B cell (primary cell): Measurements from ENCODE around the gene MRO. TPM values are rescaled to one million over a fixed set of nuclear protein-coding genes. Genes with fewer than 3 reads are reported as not detected.

Experiments used
- ATAC-seq: fragments of 200-7000 bp; cut with Tn5 transposase; one replicate; pipeline ENCODE4 v1.10.0; 2021; ENCODE audit warnings: low read depth, mild to moderate bottlenecking, moderate number of reproducible peaks, moderate library complexity
- CTCF ChIA-PET: fragments of 350-600 bp; sonication (Branson Sonifier 250); formaldehyde crosslinking; loops from one replicate; lab custom pipeline; 2021; ENCODE audit warnings: antibody characterized with exemption, inconsistent platforms; lab: Charles Lee
- POLR2A ChIA-PET: fragments of 350-600 bp; sonication (Branson Sonifier 250); formaldehyde crosslinking; loops from one replicate; lab custom pipeline; 2021; ENCODE audit warnings: antibody characterized with exemption; lab: Charles Lee
- DNase-seq: peaks from one replicate; pipeline ENCODE4 v3.0.0; 2013
- H2AFZ ChIP-seq: 2 replicates; pipeline ENCODE4 v1.6.1; 2012; ENCODE audit warnings: mild to moderate bottlenecking, low read depth, low read length; ENCODE audit not compliant: insufficient read depth, poor library complexity, severe bottlenecking
- H3K27ac ChIP-seq, 2 donors: 1 replicate in 1 of 2; 2 replicates in 1 of 2; pipeline ENCODE4 v1.5.1; 2012 to 2013; ENCODE audit warnings: low read length in 2 of 2, mild to moderate bottlenecking in 2 of 2, moderate library complexity in 1 of 2
- H3K27me3 ChIP-seq, 4 experiments: fragments of 200-600 bp in 1 of 4; sonication (generic) in 1 of 4; replicated peaks in 1 of 4; 1 replicate in 2 of 4; 2 replicates in 2 of 4; pipeline versions ENCODE4 v1.6.1 to v1.7.0; 2013 to 2016; ENCODE audit warnings: low read length in 3 of 4, mild to moderate bottlenecking in 2 of 4, mixed read lengths in 1 of 4, moderate library complexity in 1 of 4; ENCODE audit not compliant: insufficient read depth in 4 of 4, control insufficient read depth in 3 of 4; ENCODE audit errors: control extremely low read depth in 1 of 4
- H3K36me3 ChIP-seq, 2 experiments: replicated peaks in 1 of 2; 1 replicate in 1 of 2; 2 replicates in 1 of 2; pipeline versions ENCODE4 v1.6.1 to v1.7.1; 2013; ENCODE audit warnings: low read length in 1 of 2; ENCODE audit not compliant: insufficient read depth in 2 of 2, control insufficient read depth in 1 of 2; ENCODE audit errors: control extremely low read depth in 1 of 2, extremely low read depth in 1 of 2
- H3K4me1 ChIP-seq, 2 donors: fragments of 200-600 bp in 1 of 2; sonication (generic) in 1 of 2; 1 replicate in 1 of 2; 2 replicates in 1 of 2; pipeline versions ENCODE4 v1.5.1 to v1.6.1; 2013 to 2017; ENCODE audit warnings: low read length in 2 of 2; ENCODE audit not compliant: control insufficient read depth in 2 of 2, insufficient read depth in 2 of 2
- H3K4me2 ChIP-seq: replicated peaks from 2 replicates; pipeline ENCODE3; 2012; ENCODE audit warnings: mild to moderate bottlenecking, low read depth, low read length; ENCODE audit not compliant: poor library complexity, severe bottlenecking
- H3K4me3 ChIP-seq, 5 experiments: fragments of 200-600 bp in 1 of 5; sonication (generic) in 1 of 5; 1 replicate in 3 of 5; 2 replicates in 2 of 5; pipeline versions ENCODE4 v1.5.1 to v1.7.0; 2011 to 2016; ENCODE audit warnings: low read length in 4 of 5, mild to moderate bottlenecking in 4 of 5, low read depth in 2 of 5, control low read depth in 1 of 5, moderate library complexity in 1 of 5; ENCODE audit not compliant: insufficient read depth in 1 of 5; ENCODE audit errors: control extremely low read depth in 1 of 5, extremely low read depth in 1 of 5
- H3K79me2 ChIP-seq: fragments of 200-600 bp; sonication (generic); one replicate; pipeline ENCODE4 v1.6.0; 2016; ENCODE audit warnings: low read length; ENCODE audit not compliant: control insufficient read depth, insufficient read depth
- H3K9ac ChIP-seq: fragments of 200-600 bp; sonication (generic); 2 replicates; pipeline ENCODE4 v1.6.1; 2017; ENCODE audit warnings: mild to moderate bottlenecking, low read length, moderate library complexity
- H3K9me3 ChIP-seq, 3 donors: one replicate each; pipeline versions ENCODE4 v1.6.1 to v1.7.1; 2013; ENCODE audit warnings: low read length in 2 of 3; ENCODE audit not compliant: control insufficient read depth in 2 of 3, insufficient read depth in 1 of 3; ENCODE audit errors: control extremely low read depth in 1 of 3
- H4K20me1 ChIP-seq: 2 replicates; pipeline ENCODE4 v1.6.0; 2012; ENCODE audit warnings: mild to moderate bottlenecking, low read length; ENCODE audit not compliant: insufficient read depth, control insufficient read depth, poor library complexity, severe bottlenecking
- H3K27ac Mint-ChIP-seq: one replicate; pipeline ENCODE4 v1.8.0; 2021; ENCODE audit warnings: mixed read lengths
- H3K27me3 Mint-ChIP-seq: one replicate; pipeline ENCODE4 v1.8.0; 2021; ENCODE audit warnings: mixed read lengths
- H3K4me1 Mint-ChIP-seq: one replicate; pipeline ENCODE4 v1.8.0; 2021; ENCODE audit warnings: mixed read lengths
- H3K4me3 Mint-ChIP-seq: one replicate; pipeline ENCODE4 v1.8.0; 2021; ENCODE audit warnings: mixed read lengths
- H3K9me3 Mint-ChIP-seq: one replicate; pipeline ENCODE4 v1.8.0; 2022; ENCODE audit warnings: mixed read lengths; ENCODE audit not compliant: insufficient read depth
- EZH2 ChIP-seq: IDR thresholded peaks from 2 replicates; pipeline ENCODE4 v1.6.1; 2012; ENCODE audit warnings: borderline replicate concordance, low read depth, mild to moderate bottlenecking, moderate library complexity, low read length; ENCODE audit not compliant: insufficient read depth, poor library complexity, severe bottlenecking
- WGBS: methylation state at CpG from one replicate; pipeline ENCODE4 v1.1.5; 2013; ENCODE audit warnings: missing lambda C conversion rate; ENCODE audit not compliant: insufficient coverage; 5-methylcytosine and 5-hydroxymethylcytosine counted together
- intact Hi-C: fragments of 100-400 bp; cut with micrococcal nuclease; formaldehyde crosslinking; loops from one replicate; pipeline ENCODE4 v1.10.0; 2022
- polyA plus RNA-seq: library from polyadenylated mRNA; depleted of rRNA; stranded (reverse); fragments of >200 nt; gene quantifications from 2 replicates; pipeline ENCODE4 v1.2.3, GENCODE V29; 2012
- total RNA-seq, 2 donors: library from RNA; stranded (reverse); fragments of 120-200 nt in 1 of 2; gene quantifications; 1 replicate in 1 of 2; 2 replicates in 1 of 2; pipeline versions ENCODE4 v1.2.3 to v1.2.4, GENCODE V29; 2013 to 2022
- TF ChIP-seq, protein P1 (sequence below): fragments of 200-600 bp; IDR thresholded peaks from one replicate; pipeline ENCODE4 v1.8.0; 2022; ENCODE audit warnings: antibody characterized with exemption, mild to moderate bottlenecking

Gene MRO
- total and polyA plus RNA-seq, 2 donors (not counting 1 experiment from before 2014, with no cell fraction given): not detected

GRCh38 chr18:50776383-50776782 is 43.4 kb downstream of the MRO start:
- Mint-ChIP-seq H3K9me3 (peaks cover 2% of the 10 kb centered on the region), H3K27me3 (peaks cover 14% of the 10 kb centered on the region), H3K27ac (no peak overlapping the region), H3K4me1 (no peaks in the 10 kb centered on the region), H3K4me3 (no peak overlapping the region)
- DNase-seq (no peak), ATAC-seq (no peak)
- Histone ChIP-seq H3K9ac (no peak overlapping the region), H3K4me2 (no peak overlapping the region), H3K27me3 (no peaks in the 10 kb centered on the region), H3K4me1 (no peaks in the 10 kb centered on the region), H3K27ac (no peak overlapping the region), H4K20me1 (no peaks in the 10 kb centered on the region), H3K4me3 (no peak overlapping the region), H2AFZ (no peak overlapping the region), H3K36me3 (no peaks in the 10 kb centered on the region), H3K79me2 (no peaks in the 10 kb centered on the region), H3K9me3 (peaks cover 1 to 8% (median 3%) of the 10 kb centered on the region in 3 donors)
- TF ChIP-seq, protein P1, sequence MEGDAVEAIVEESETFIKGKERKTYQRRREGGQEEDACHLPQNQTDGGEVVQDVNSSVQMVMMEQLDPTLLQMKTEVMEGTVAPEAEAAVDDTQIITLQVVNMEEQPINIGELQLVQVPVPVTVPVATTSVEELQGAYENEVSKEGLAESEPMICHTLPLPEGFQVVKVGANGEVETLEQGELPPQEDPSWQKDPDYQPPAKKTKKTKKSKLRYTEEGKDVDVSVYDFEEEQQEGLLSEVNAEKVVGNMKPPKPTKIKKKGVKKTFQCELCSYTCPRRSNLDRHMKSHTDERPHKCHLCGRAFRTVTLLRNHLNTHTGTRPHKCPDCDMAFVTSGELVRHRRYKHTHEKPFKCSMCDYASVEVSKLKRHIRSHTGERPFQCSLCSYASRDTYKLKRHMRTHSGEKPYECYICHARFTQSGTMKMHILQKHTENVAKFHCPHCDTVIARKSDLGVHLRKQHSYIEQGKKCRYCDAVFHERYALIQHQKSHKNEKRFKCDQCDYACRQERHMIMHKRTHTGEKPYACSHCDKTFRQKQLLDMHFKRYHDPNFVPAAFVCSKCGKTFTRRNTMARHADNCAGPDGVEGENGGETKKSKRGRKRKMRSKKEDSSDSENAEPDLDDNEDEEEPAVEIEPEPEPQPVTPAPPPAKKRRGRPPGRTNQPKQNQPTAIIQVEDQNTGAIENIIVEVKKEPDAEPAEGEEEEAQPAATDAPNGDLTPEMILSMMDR: no peak
- no peak for TF ChIP-seq EZH2
- 100% methylated on average over 1 of the region's 4 CpGs for WGBS
- ChIA-PET POLR2A (no interaction called here), CTCF (no interaction called here)
- intact Hi-C loops: no loop called here

DNA sequence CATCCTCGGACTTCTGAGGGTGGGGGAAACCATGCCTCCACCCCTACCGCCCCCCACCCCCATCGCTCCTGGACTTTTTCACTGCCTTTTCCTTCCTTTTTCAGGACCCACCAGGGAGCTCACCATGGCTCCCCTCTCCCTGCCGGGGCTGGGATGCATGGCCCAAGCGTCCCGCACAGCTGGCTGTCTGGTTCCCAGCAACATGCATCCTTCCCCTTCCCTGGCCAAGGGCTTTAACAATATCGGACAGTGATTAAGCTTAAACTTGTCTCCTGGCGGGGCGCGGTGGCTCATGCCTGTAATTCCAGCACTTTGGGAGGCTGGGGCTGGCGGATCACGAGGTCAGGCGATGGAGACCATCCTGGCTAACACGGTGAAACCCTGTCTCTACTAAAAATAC is 44.1 kb downstream of the MRO start:
- Histone ChIP-seq H3K4me3 (no peak overlapping the region), H2AFZ (no peak overlapping the region), H3K4me2 (no peak overlapping the region), H3K27ac (no peak overlapping the region), H3K9ac (no peak overlapping the region), H3K27me3 (no peaks in the 10 kb centered on the region), H3K4me1 (no peaks in the 10 kb centered on the region), H3K36me3 (no peaks in the 10 kb centered on the region), H4K20me1 (no peaks in the 10 kb centered on the region), H3K9me3 (peaks cover 1 to 12% (median 3%) of the 10 kb centered on the region in 3 donors), H3K79me2 (no peaks in the 10 kb centered on the region)
- TF ChIP-seq EZH2: no peak
- TF ChIP-seq, protein P1: no peak
- WGBS: 96% methylated on average over 14 of the region's 14 CpGs
- H3K4me3 Mint-ChIP-seq: no peak overlapping the region
- CTCF ChIA-PET: no interaction called here
- H3K27ac Mint-ChIP-seq: no peak overlapping the region
- ATAC-seq (no peak), DNase-seq (no peak)
- intact Hi-C loops: no loop called here
- POLR2A ChIA-PET: no interaction called here
- peaks cover 3% of the 10 kb centered on the region for H3K9me3 Mint-ChIP-seq
- peaks cover 15% of the 10 kb centered on the region for H3K27me3 Mint-ChIP-seq
- H3K4me1 Mint-ChIP-seq: no peaks in the 10 kb centered on the region
